OCI-LY1 (cell line): ENCODE data around the gene UBE2H.

Source experiments
- EZH2 ChIP-seq: fragments of 200-600 bp; sonication (generic), shearing (Covaris generic); IDR thresholded peaks from 2 replicates; pipeline ENCODE4 v1.8.0; 2017; ENCODE audit warnings: borderline replicate concordance, mixed run types, mild to moderate bottlenecking, antibody characterized with exemption, low read length, moderate library complexity, mixed read lengths
- TF ChIP-seq, protein P1 (sequence below): fragments of 200-600 bp; sonication (generic), shearing (Covaris generic); IDR thresholded peaks from 2 replicates; pipeline ENCODE4 v1.5.1; 2017; ENCODE audit warnings: mild to moderate bottlenecking, antibody characterized with exemption, low read length, moderate library complexity, mixed read lengths

GRCh38 chr7:129845178-129845971 lies 107.4 kb downstream of the UBE2H start:
- TF ChIP-seq, protein P1, sequence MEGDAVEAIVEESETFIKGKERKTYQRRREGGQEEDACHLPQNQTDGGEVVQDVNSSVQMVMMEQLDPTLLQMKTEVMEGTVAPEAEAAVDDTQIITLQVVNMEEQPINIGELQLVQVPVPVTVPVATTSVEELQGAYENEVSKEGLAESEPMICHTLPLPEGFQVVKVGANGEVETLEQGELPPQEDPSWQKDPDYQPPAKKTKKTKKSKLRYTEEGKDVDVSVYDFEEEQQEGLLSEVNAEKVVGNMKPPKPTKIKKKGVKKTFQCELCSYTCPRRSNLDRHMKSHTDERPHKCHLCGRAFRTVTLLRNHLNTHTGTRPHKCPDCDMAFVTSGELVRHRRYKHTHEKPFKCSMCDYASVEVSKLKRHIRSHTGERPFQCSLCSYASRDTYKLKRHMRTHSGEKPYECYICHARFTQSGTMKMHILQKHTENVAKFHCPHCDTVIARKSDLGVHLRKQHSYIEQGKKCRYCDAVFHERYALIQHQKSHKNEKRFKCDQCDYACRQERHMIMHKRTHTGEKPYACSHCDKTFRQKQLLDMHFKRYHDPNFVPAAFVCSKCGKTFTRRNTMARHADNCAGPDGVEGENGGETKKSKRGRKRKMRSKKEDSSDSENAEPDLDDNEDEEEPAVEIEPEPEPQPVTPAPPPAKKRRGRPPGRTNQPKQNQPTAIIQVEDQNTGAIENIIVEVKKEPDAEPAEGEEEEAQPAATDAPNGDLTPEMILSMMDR = no peak
- no peak for TF ChIP-seq EZH2
